GM18511 (cell line): ENCODE data around the gene OR13G1.
"Not testable (repeated sequence)": the region's sequence is repeated elsewhere in the genome, so short reads cannot be mapped to it uniquely, and the experiment has no call there.

Experiments used
- ATAC-seq: cut with Tn5 transposase; IDR thresholded peaks from one replicate; pipeline ENCODE4 v1.9.1; 2021; ENCODE audit warnings: mild to moderate bottlenecking, moderate library complexity; ENCODE audit not compliant: unreplicated experiment

Gene OR13G1, protein sequence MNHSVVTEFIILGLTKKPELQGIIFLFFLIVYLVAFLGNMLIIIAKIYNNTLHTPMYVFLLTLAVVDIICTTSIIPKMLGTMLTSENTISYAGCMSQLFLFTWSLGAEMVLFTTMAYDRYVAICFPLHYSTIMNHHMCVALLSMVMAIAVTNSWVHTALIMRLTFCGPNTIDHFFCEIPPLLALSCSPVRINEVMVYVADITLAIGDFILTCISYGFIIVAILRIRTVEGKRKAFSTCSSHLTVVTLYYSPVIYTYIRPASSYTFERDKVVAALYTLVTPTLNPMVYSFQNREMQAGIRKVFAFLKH

DNA sequence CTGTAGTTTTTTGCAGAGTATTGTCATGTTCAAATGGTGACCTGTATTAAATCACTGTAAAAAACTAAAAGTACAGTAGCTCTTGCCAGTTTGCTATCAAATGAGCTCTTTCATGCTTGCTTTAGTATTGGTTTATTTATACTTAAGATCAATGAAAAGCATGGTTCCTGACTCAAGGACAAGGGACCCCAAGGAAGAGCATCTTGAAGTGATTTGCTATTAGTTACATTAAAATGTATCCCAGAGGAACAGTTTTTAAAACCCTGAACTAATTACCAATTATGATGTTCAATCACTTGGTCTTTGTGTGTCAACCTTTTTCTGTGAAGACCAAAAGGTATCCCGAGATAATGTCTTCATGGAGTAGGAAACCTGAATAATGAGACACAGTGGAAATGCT, at the start of gene OR13G1:
OR13G1 (minus strand) TSS at position 101 of the 400 bp plus-strand sequence. CDS start 6,698 bp downstream, outside the sequence.
- ATAC-seq, result no peak

DNA sequence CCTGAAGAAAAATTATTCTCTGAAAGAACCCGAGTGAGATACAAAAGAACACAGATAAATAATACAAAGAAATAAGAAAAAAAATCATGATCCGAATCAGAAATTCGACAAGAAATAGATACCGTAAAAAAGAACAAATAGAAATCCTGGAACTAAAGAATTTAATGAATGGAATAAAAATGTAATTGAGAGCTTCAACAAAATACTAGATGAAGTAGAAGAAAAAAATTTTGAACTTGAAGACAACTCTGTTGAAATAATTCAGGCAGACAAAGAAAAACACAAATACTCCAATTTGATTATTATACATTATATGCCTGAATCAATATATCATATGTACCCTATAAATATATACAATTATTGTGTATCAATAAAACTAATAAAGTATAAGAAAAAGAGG, 41.7 kb upstream of the OR13G1 start:
- ATAC-seq, result no peak

DNA sequence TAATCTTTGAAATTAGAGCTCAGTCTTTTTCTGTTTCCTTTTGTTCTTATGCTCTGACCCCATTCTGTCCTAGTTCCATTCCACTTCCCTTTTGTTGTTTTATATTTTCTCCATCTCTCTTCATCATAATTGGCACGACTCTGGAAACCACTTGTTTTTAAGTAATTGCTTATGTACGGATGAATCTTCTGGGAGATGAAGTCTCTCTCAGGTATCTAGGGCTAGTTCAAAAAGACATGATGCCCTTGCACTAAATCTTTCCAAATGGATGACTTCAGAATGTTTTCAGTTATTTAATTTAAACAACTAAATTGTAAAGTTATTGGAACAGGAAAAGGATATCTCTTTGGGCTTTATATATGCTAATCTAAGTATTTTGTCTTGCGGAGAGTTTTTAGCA, 37.0 kb upstream of the OR13G1 start, which contains the start of gene OR6F1:
OR6F1 (minus strand) TSS at position 101 of the 400 bp plus-strand sequence. CDS start 3,891 bp downstream, outside the sequence.
- ATAC-seq, result no peak

DNA sequence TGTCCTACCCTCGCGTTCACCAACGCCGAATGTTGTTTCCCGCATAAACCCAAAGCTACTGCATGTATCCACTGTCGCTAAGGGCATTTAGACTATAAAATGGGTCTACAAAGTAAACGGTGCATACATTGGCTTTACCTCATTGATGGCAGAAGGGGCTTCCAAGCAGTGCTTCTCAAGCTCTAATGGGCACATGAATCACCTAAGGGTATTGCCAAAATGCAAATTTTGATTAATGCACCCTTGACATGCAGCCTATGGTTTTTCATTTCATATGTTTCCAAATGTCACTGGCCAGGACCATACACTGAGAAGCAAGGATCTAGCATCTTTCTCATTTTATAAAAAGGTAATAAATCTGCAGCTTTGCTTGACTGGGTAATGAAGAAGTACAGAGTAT, 34.2 kb upstream of the OR13G1 start:
- no peak for ATAC-seq

DNA sequence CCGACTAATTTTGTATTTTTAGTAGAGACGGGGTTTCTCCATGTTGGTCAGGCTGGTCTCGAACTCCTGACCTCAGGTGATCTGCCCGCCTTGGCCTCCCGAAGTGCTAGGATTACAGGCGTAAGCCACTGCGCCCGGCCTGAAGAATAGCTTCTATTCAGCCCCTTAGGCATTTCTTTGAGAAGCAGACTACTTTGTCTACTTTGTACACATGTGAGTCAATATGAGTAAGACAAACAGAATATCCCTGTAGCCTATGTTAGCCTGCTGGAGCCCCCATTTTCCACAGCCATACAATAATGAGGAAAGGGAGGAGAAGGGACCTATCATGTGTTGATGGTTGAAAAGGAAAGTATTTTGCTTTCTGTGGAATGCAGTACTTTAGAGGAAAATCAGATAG, 31.1 kb upstream of the OR13G1 start:
- ATAC-seq, result not testable (repeated sequence)

DNA sequence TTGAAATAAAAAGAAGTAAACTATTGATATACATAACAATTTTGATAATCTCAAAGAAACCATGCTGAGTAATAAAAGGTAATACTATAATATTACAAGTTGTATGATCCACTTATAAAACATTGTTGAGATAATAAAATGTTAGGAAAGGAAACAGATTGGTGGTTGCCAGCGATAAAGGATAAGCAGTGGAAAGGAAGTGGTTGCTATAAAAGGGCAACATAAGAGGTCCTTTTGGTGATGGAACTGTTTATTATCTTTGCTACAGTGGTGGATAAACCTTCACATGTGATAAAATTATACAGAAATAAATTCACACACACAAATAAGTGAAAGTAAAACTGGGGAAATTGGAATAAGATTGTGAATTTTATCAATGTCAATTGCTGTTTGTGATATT, 21.8 kb upstream of the OR13G1 start:
- no peak for ATAC-seq

DNA sequence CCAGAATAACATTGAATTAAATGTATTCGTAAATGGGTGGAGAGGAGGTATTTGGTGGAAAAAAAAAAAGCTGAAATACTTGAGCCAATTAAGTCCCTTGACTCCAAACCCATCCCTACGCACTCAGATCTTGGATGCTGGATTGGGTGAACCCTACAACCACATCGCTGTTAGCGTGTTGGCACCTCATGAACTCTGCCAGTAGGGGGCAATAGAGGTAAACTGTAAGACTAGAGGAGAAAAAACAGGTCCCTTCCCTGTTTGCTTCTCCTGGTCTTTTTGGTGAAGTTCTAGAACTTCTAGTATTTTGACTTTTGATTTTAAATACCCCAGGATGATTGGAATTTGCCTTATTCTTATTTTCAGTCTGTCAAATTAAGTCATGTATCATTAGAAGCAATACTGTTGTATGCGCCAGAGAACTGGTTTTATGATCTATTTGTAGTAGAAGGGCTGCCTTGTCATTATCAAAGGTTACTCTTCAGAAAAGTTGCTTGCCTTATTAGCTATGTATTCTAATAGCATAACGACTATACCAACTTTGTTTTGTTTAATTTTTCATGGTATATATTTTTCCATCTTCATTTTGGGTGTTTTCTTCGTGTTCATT, 1.9 kb upstream of the OR13G1 start:
- ATAC-seq, result peak; percentile 95

DNA sequence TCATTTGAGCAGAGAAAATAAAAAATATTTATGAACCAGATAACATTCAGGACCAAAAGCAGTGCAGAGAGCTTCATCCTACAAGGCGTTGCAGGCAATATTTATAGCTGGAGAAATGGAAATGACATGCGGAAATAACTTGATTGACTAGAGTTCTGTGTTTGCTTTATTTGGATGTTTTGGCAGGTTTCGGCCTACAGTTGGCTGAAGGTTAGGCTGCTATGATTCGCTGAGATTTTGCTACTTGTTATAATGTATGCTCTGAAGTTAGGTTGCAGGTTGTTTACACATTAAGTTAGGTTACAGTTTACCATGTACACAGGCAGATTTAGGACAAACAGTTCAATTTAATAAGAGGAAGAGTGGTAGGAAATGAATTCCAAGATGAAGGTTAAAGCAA, 632 bp upstream of the OR13G1 start:
- no peak for ATAC-seq

DNA sequence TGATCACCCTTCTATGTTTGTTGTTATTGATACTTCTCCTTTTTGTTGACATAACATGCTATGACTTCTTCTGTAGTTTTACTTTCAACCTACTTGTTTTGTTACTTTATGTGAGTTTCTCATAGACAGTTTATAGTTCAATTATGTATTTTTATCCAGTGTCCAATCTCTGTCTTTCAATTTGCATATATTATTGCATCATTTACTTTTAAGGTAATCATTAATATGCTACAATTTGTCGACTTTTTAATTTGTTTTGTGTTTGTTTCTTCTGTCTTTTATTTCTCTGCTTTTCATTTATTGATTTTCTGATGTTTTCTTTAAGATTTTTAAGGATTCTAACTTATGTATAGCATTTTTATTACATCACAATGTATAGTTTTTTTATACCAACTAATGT, 10.3 kb downstream of the OR13G1 start:
- ATAC-seq, result no peak

DNA sequence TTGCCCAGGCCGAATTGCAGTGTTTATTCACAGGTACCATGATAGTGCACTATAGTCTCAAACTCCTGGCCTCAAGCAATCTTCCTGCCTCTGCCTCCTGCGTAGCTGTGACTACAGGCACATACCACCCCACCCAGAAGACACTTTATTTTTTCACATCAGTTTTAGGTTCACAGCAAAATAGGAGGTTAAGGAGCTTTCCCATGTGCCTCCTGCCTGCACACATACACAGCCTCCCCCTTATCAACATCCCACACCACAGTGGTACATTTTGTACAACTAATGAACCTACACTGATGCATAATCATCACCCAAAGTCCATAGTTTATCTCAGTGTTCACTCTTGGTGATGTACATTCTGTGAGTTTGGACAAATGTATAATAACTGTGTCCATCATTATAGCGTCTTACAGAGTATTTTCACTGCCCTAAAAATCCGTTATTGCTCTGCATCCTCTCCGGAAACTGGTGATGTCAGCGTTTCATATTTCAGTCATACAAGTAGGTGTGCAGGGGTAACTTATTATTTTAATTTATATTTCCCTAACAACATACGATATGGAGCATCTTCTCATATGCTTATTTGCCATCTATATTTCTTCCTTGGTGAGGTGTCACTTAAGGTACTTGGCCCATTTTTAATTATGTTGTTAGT, 23.2 kb downstream of the OR13G1 start:
- ATAC-seq, result no peak

DNA sequence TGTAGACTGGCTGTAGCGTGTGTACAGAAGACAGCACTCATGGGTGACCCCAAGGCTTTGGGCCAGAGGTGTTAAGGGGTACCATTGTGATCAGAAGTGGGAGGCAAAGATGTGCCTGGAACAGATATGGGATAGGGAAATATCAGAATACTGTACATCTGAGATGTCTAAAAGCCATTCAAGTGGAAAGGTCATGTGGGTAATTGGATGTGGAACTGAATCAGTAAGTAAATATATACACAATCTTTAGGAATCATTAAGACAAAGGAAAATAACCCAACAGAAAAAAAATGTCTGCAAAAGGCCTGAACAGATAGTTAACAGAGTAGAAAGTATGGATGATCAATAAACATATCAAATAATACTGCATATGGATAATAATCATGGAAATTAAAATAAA, 26.5 kb downstream of the OR13G1 start:
- ATAC-seq, result no peak

DNA sequence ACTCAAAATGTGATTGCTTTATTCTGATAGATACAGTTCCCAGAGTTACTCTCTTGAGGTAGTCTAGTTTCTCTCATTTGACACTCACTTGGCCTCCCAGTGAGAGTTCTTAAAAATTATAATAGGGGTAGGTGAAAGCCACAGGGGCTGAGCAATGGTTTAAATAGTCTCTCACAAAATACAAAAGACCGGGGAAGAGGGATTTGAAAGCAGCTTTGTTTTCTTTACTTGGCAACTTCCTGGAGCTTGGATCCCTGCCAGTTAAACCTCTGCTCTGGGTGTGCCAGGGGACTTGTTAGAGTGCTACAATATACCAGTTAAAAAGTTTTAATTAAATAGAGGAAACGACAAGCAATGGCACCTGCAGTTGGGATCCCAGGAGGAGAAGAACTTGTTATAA, 31.7 kb downstream of the OR13G1 start:
- no peak for ATAC-seq

DNA sequence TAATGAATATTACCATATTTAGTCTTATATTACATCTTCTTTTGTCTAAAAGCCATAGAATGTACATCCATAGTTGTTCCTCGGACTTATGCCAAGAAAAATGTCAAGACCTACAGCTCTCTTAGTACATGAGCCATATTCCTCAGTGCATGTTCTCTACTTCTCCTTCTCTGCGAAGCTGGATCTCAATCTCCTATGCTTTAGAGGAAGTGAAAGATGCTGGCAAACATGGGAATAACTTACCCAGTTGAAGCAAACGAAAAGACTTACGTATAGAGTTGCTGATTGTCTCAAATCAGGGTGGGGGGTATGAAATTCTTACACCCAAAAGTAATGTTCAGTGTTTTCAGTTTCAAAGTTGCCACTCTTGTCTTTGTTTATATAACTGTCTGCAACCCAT, 32.7 kb downstream of the OR13G1 start:
- ATAC-seq, result no peak

DNA sequence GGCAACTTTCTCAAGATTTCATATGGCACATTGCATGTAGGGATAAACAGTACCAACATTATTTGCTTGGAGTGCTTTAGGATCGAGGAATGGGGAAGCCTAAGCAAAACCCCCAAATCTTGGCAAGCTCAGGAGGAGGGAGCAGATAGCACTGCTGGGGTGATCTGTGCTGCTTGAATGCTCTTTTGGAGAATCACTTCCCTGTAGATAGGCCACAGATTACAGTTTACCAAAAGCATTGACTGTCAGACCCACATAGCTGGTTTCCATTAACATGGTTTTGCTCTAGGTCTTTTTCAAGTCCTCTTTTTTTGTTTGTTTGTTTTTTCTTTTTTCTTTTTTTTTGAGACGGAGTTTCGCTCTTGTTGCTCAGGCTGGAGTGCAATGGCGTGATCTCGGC, 36.8 kb downstream of the OR13G1 start:
- ATAC-seq, result no peak

DNA sequence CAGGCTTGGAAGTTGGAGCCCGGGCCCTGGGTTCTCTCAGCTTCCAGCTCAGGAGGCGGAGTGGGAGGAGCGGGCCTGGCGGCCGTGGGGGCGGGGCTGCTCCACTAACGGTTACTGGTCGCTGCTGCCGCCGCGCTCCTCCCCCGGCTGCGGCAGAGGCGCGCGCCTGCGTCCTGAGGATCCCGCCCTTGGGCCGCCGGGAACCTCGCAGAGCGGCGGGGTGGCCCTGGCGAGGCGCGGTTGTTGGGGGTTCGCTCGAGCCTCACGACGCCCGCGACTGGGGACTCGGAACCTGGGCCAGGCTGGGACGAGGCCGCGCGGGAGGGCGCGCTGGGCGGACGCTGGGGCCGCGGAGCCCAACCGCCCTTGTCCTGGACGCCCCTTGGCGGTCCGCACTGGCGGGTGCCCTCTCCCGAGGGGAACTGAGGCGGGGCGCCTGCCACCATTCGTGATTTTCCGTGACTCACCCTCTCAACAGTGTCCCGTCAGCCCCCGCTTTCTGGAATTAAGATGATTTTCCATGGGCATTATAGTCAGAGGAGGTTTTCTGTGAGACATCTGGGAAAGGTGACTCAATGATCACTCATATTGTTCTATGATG, 40.1 kb downstream of the OR13G1 start:
- no peak for ATAC-seq

DNA sequence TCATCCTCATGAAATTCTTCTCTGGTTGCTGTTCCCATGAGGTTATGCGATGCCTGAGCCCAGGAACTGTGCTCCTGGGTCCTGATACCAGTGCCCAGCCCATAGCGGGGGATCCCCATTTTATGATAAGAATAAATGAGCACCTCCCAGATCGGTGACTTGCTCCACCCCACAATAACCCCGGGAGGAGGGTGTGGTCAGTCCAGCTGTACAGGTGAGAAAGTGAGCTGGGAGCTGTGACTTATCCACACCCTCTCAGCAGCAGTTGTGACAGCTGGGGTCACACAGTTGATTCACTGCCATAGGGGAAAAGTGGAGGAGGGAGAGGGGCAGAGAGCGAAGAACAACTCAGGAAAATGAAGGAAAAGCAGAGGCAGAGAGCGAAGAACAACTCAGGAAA, 40.8 kb downstream of the OR13G1 start:
- no peak for ATAC-seq

DNA sequence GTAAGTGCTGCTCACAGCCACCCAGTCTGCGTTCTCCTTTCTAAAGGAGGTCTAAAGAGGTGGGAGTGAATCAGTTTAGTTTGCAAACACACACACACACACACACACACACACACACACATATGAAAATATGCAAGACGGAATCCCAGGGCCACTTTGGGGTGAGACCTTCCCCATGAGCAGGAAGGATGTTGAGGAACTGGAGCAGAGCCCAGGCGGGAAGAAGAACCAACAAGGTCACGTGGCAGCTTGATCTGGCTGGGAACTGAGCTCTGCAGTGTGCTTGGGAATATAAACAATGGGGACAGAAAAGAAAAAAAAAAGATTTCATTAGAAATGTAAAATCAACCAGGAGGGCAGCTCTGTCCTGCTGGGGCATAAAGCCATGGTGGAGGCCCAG, 41.5 kb downstream of the OR13G1 start:
- no peak for ATAC-seq

DNA sequence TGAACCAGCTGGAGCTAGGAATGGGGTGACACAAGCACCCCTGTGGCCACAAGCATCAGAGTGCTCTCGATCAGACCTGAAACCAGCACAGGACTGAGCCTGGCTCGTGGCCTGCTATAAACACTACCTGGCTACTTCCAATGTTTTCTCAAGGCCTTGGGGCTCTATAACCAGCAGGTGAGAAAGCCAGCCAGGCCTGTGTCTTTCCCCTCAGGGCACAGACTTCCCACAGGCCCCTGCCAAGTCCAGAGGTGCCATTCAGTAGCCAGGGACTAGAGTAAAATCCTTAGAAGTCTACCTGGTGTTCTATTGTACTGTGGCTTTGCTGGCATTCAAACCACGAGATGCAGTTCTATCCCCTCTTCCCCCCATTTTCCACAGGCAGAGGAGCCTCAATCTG, 51.6 kb downstream of the OR13G1 start:
- no peak for ATAC-seq
